Suprapubic skin (tissue), 4 donors: ENCODE data around the gene FRMPD4.

Source experiments
- EP300 ChIP-seq: sonication (generic); formaldehyde crosslinking; IDR thresholded peaks from one replicate; pipeline ENCODE4 v1.6.1; 2017; ENCODE audit warnings: antibody characterized with exemption
- POLR2A ChIP-seq, 2 donors: fragments of 450-650 bp; IDR thresholded peaks; one replicate each; pipeline ENCODE4 v1.6.1; 2017; ENCODE audit warnings: antibody characterized with exemption in 2 of 2, mild to moderate bottlenecking in 2 of 2, moderate library complexity in 2 of 2
- POLR2AphosphoS5 ChIP-seq, 3 donors: sonication (generic); formaldehyde crosslinking; IDR thresholded peaks; one replicate each; pipeline ENCODE4 v1.6.1; 2017; ENCODE audit warnings: antibody characterized with exemption in 3 of 3
- TF ChIP-seq, protein P1 (sequence below), 2 donors: fragments of 200-600 bp in 1 of 2; fragments of 450-650 bp in 1 of 2; sonication (generic) in 1 of 2; IDR thresholded peaks; one replicate each; pipeline ENCODE4 v1.5.1; 2016 to 2019; ENCODE audit warnings: antibody characterized with exemption in 2 of 2, mild to moderate bottlenecking in 1 of 2, moderate library complexity in 1 of 2

DNA sequence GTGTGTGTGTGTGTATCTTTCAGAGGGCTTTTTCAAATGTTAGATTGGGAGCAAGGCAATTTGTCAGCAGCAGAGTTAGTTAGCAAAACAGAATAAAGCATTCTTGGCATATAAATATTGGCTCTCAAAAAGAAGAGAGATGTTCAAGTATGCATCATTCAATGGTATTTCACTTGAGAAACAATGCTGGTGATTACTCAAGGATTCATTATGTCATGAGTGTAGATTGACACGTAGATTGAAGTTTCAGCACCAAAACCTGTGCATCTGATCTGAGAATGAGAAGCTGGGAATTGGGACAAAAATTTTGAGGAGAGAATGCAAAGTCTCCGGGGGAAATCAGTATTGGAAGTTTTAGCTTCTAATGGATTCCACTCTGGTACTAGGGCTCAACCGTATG, 241.4 kb downstream of the FRMPD4 start:
- TF ChIP-seq POLR2A (IDR thresholded peaks at IDR 0.05) = no peak
- no peak for TF ChIP-seq POLR2AphosphoS5 (IDR thresholded peaks at IDR 0.05)
- TF ChIP-seq, protein P1, sequence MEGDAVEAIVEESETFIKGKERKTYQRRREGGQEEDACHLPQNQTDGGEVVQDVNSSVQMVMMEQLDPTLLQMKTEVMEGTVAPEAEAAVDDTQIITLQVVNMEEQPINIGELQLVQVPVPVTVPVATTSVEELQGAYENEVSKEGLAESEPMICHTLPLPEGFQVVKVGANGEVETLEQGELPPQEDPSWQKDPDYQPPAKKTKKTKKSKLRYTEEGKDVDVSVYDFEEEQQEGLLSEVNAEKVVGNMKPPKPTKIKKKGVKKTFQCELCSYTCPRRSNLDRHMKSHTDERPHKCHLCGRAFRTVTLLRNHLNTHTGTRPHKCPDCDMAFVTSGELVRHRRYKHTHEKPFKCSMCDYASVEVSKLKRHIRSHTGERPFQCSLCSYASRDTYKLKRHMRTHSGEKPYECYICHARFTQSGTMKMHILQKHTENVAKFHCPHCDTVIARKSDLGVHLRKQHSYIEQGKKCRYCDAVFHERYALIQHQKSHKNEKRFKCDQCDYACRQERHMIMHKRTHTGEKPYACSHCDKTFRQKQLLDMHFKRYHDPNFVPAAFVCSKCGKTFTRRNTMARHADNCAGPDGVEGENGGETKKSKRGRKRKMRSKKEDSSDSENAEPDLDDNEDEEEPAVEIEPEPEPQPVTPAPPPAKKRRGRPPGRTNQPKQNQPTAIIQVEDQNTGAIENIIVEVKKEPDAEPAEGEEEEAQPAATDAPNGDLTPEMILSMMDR (IDR thresholded peaks at IDR 0.05) = no peak
- no peak for TF ChIP-seq EP300
